IPS-18c (cell line): ENCODE results near the gene SH3TC2.

ENCODE experiments used
- H3K4me3 ChIP-seq: 2 replicates; pipeline ENCODE4 v1.7.0; 2013; ENCODE audit warnings: low read depth, mild to moderate bottlenecking, low read length, moderate library complexity; ENCODE audit not compliant: insufficient read depth
- H3K9me3 ChIP-seq: one replicate; pipeline ENCODE4 v1.6.1; 2013; ENCODE audit warnings: mild to moderate bottlenecking, low read length, moderate library complexity; ENCODE audit not compliant: control insufficient read depth, insufficient read depth

SH3TC2 gene

DNA sequence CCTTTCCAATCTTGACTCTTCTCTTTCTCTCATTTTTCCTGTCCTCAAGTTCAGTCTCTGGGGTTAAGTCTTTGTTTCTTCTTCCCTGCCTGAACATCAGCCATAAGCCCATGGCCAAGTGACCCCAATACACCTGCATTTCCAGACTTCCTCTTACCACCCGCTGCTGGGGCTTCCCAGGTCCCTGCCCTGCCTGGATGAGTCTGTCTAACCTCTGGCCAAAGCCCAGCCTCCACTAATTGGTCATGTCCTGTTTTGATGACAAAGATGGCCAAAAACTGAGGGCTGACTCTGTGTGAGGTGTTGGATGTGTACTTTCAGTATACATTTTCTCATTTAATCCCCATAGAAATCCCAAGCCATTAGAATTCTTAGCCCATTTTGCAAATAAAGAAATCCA lies 47.3 kb downstream of the SH3TC2 start:
- no peak overlapping the region for H3K4me3 ChIP-seq
- H3K9me3 ChIP-seq: no peaks in the 10 kb centered on the region

DNA sequence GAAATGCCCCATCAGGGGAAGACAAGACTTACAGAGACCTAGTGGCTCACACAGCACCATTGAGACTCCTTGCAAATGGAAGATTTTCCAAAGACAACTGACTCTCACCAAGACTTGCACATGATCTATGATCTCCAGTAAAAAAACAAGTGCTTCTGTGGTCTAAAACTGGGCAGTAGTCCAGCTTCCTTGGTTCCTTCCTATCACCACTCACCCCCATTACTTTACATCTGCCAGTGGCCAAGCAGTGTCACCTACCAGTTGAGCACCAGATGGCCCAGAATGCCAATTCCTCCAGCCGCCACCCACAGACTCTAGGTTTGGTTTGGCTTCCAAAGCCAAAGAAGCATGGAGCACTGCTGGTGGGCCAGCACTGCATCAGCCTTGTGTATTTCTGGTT lies 47.7 kb downstream of the SH3TC2 start:
- H3K4me3 ChIP-seq: no peak overlapping the region
- H3K9me3 ChIP-seq: no peaks in the 10 kb centered on the region

DNA sequence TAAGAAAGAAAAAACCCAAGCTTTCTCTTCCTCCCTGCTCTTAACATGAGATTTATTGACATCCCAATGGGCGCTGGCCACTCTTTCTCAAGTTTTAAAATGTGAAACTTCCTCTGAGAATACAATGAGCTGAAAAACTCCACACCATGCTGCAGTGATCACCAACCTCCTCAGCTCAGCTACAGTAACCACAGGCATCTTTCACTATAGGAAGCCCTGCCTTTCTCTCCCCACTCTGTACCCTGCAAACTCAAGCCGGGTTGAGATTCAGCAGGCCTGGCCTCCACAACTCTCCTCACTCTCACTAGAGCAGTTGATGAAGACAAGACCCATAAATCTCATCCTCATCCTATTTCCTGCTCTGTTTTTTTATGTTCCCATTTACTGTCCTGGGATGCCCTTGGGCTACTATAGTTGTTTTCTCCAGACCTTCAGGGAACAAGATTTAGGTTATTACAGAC lies 48.3 kb downstream of the SH3TC2 start:
- H3K9me3 ChIP-seq: no peaks in the 10 kb centered on the region
- no peak overlapping the region for H3K4me3 ChIP-seq

DNA sequence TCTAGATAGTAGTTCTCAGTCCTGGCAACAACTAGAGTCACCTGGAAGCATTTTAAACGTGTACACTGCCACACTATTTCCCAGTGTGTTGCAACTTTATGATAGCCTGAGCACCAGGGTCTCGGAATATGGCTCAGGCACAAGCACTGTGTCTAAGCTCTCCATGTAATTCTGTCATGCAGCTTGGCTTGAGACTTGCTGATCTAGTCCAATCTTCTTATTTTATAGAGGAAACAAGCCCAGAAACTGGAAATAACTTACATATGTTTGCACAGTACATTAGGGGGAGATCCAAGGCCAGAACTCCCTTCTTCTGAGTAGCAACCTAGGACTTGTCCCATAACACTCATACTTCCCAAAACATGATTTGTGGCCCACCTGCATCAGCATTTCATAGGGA lies 49.1 kb downstream of the SH3TC2 start:
- Histone ChIP-seq H3K9me3 (no peaks in the 10 kb centered on the region), H3K4me3 (no peak overlapping the region)

DNA sequence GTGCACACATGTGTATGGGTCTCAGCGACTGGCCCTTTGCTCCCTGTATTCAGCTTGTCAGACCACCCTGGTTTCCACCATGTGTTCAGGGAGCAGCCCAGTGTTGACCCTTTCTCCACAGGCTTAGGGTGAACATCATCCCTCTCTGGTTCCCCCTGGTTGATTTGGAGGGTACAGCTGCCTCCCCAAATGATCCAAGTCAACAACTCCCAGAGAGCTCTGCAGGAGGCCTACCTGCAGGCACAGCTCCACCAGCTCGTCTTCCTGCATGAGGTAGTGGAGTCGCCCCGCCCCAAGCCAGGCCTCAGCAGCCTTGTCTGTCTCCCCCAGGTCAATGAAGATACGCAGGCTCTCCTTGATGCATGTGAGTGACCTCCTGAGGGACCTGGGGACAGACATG lies 50.5 kb downstream of the SH3TC2 start:
- Histone ChIP-seq H3K4me3 (no peak overlapping the region), H3K9me3 (no peaks in the 10 kb centered on the region)

DNA sequence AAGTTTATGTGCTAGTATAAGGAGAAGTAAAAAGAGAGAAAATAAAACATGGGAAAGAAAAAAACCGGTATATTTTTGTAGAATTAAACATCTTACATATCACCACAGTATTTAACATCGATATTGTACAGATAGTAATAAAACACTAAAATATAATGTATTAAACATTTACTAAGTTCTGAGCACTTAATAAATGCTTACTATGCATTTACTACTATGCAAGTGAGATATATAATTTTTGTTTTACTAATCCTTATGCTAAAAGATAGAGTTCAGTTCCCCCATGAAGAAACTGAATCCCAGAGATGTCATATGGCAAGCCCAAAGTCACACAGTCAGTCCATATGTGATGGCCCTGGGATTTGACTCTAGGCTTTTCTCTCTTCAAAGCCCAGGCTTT lies 51.1 kb downstream of the SH3TC2 start:
- no peak overlapping the region for H3K4me3 ChIP-seq
- H3K9me3 ChIP-seq: no peaks in the 10 kb centered on the region

DNA sequence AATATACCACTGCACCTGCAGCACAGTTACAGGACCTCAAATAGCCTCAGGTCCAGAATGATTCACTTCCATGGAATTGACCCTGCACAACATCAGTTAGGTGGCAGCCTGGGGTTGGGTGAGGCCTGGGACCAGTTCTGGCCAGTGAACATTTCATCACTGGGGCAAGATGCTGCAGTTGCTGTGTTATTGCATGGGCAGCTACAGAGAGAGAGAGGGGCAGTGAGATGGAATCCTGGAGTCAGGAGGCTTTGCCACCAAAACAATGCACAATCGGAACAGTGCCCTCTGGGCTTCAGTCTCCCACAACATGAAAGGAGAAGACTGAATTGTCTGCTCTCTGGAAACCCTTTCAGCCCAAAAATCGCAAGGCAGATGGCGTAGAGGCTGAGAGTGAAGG lies 51.8 kb downstream of the SH3TC2 start:
- Histone ChIP-seq H3K9me3 (no peaks in the 10 kb centered on the region), H3K4me3 (no peak overlapping the region)

DNA sequence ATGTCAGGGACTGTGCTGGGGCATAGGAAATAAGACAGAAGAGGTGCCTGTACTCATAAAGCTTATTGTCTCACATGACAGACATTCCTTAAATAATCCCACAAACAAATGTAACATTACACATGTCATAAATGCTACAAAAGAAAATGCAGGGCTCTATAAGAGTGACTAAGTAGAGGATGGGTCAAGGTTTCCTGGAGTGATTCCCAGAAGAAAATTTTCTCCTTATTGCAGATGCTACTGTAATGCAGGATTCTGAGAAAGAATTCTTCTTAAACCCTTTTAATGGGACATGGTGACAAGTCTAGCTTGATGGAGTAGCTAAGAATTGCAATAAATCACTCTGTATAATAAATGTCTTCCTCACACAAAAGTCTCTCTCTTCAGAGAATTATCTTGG lies 55.7 kb downstream of the SH3TC2 start:
- no peak overlapping the region for H3K4me3 ChIP-seq
- no peaks in the 10 kb centered on the region for H3K9me3 ChIP-seq

DNA sequence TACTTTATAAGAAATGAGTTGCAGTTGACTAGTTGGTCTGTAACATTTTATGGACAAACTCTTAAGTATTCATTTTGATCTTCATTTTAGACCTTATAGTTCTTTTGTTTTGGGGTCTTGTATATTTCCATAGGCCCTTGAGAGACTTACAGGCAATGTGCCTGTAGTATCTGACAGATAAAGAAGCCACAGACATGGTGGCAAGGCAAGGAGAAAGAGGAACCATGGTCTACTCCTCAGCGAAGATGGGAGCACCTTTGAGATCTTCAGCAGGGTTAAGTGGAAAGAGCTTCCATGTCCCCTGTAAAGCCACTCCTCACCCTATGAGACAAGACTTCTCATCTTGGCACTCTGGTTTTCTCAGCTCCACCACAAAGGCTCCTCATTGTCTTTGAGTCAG lies 56.4 kb downstream of the SH3TC2 start:
- Histone ChIP-seq H3K9me3 (no peaks in the 10 kb centered on the region), H3K4me3 (no peak overlapping the region)

DNA sequence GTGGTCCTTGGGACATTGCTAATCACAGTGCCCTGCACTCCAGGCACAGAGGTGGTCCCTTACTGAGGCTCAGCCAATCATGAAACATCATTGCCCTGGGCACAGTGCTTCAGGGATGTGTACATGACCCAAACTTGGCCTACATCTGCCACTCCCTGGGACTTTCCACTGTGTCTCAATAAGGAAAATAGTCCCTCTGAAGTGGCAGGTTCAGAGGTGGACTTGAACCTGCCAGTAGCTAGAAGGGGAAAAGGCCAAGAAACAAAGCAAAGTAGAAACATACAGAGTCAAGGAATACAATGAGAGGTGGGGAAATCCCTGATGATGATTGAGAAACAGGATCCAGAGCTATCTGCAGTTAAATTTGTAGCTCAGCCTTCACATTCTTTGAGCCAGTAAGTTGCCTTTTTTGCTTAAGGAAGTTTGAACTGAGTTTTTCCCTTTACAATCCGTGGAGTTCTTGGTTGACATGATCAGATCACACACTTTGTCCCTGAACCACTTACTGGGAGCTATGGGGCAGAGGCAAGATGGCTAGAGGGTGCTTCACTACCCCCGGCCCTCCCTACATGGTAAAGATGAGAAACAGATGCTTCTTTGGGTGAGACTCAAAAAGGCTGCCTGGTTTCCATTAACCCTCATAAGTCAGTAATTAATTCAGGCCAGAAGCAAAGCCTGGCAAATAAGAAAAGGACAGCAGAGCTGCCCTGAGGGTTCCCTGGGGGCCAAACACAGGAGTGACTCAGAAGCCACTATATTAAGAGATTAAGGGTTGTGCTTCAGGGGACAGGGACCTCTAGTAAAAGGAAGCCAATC lies 57.6 kb downstream of the SH3TC2 start:
- Histone ChIP-seq H3K4me3 (no peak overlapping the region), H3K9me3 (no peaks in the 10 kb centered on the region)

DNA sequence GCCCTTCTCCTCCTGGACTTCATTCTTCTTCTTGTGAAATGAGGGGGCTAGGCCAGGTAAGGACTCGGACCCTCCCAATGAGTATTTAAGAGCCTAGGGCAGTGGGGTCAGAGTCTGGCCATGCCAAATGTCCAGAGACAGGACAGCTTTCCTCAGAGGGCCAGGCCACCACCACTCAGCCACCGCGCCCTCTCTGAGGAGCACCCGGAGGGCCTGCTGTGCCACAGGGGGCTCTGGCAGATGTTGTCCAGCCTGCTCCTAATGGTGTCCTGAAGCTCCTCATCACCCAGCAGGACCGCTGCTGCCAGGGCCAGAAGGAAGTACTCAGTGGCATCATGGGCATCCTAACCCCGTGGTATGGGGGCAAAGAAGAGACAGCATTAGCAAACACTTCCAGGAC lies 58.3 kb downstream of the SH3TC2 start:
- no peak overlapping the region for H3K4me3 ChIP-seq
- H3K9me3 ChIP-seq: no peaks in the 10 kb centered on the region

DNA sequence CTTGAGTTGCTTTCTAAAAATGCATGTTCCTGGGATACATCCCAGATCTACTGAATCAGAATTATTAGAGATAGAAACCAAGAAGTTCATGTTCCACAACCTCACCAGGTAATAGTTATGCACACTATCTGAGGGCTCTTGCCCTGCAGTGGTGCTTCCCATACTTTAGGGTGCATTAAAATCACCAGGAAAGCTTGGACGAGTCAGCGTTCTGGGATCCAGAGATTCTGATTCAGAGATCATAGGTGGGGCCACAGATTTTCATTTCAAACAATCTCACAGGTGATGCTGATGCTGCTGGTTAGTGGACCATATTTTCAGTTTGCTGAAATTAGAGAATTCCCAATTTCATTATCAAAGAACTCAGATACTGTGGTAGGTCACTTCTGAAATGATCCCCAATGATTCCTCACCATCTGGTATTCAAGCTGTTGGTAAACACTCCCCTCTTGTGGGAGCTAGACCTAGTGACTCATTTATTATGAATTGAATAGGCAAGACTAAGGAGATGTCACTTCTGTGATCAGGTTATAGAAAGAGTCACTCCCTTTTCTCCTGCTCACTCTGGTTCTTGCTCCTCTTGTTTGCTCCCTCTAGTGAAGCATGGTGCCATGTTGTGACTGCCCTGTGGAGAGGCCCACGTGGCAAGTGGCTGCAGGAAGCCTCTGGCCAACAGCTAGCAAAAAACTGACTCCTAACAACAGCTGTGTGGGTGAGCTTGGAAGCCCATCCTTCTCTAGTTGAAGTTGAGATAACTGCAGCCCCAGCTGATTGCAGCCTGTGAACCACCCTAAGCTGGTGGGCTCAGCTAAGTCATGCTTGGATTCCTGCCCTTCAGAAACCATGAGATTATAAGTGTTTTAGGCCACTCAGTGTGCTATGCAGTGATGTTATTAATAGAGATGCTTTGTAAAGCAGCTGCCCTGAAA lies 59.8 kb downstream of the SH3TC2 start:
- Histone ChIP-seq H3K9me3 (no peaks in the 10 kb centered on the region), H3K4me3 (no peak overlapping the region)

DNA sequence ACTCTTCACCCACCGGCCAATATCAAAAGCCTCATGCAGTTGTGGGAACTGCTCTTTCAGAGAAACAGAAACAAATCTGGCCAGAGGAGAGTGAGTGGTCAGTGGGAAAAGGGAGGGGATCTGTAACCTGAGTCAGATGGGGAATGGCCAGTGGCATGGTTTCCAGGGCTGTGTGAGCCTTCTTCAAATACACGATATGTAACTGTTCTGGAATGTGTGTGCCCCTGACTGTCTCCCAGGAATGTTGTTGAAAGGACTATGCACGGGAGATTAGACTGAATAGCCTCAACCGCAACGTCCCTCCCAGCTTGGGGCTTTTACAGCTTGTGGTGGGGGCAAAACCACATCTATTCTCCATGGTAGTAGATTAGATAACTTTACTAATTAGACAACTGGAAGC lies 60.8 kb downstream of the SH3TC2 start:
- no peaks in the 10 kb centered on the region for H3K9me3 ChIP-seq
- H3K4me3 ChIP-seq: no peak overlapping the region

DNA sequence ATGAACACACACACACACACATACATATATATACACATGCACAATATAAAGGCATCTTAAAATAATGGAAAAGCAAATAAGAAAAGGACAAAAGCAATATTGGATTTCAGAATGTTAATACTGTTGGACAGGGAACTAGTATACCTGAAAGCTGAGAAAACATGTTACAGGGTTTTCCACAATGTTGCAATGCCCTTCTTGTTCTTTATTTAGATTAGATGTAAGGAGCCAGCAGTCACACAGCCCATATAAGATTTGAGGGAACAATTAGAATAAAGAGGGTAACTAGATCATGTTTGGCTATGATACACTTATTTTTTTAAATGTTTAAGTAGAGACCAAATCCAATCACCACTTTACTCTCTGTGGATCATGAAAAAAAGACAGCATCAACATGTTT lies 61.7 kb downstream of the SH3TC2 start:
- no peaks in the 10 kb centered on the region for H3K9me3 ChIP-seq
- no peak overlapping the region for H3K4me3 ChIP-seq

DNA sequence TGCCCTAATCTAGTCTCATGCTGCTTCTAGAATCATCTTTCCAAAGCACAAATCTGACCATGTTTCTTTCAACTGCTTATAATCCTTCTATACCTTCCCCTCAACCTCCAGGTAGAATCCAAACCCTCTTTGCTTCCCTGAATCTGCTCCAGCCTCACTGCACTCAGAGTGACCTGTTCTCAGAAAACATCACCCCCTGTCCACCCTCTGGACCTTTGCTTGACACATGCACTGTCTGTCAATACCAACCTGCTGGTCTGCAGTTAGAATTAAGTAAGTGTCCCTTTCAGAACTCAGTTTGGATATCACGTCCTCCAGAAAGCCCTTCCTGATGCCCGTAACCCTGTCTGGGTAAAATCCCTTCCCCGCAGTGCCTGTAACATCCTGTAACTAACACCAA lies 63.1 kb downstream of the SH3TC2 start:
- no peak overlapping the region for H3K4me3 ChIP-seq

DNA sequence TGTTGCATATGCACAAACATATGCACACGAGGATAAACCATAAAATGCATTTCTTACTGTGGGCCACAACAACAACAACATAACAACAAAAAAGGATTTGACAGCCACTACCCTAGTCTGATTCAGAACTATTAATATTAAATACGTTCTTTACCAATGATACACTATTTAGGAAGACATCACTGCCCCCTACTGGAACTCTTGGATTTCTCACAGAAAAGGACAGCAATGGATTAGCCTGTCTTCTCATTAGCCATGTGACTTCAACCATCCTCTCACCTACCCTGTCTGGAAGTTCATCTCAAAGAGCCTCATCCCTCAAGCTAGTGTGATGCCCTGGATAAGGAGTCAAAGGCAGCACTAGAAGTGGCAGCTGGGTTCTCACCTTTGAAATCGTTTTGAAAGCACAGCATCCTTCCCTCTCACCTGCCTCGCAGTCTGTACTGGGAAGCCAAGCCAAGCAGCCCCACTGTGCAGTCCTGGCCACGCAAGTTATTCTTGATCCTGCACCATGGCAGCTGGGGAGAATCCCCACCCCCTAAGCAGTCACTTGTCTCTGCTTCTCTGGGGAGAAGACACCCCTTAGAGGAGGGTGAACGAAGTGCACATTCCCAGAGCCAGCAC lies 64.6 kb downstream of the SH3TC2 start:
- no peak overlapping the region for H3K4me3 ChIP-seq
- H3K9me3 ChIP-seq: no peaks in the 10 kb centered on the region

More for the DNA sequence above, 63.1 kb downstream of the SH3TC2 start:
- H3K9me3 ChIP-seq: no peaks in the 10 kb centered on the region

DNA sequence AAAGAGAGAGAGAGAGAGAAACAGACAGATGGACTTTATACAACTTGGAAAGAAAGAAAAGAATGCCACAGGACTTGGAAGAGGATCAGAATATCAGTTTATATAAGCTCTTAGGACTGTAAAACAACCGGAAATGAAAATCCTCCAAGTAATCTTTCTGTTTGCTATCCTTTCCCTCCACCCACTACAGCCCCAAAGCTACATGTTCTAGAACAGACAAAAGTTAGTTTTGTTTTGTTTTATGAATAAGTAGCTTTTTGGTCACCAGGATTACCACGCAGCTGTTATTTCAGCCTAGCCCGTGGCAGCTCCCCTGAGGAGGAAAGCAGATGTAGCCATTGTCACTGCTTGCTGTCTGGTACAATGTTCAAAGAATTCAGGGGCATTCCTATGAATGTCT lies 66.6 kb downstream of the SH3TC2 start:
- Histone ChIP-seq H3K9me3 (no peaks in the 10 kb centered on the region), H3K4me3 (no peak overlapping the region)

DNA sequence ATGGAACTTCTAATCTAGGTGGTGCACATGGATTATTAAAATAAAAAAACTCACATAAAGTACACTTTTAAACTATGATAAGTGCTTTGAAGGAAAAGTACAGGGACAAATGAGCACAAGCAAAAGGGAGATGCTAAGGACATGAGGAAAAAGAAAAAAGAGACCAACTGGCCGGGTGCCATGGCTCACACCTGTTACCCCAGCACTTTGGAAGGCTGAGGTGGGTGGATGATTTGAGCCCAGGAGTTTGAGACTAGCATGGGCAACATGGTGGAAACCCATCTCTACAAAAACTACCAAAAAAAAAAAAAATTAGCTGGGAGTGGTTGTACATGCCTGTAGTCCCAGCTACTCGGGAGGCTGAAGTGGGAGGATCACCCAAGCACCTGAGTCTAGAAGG lies 67.1 kb downstream of the SH3TC2 start:
- no peak overlapping the region for H3K4me3 ChIP-seq
- no peaks in the 10 kb centered on the region for H3K9me3 ChIP-seq
